Left kidney (tissue), 1 donor: ENCODE measurements around the gene ABL2. TPM values are rescaled to one million over a fixed set of nuclear protein-coding genes. Genes with fewer than 3 reads are reported as not detected.

ENCODE experiments used
- polyA plus RNA-seq: library from polyadenylated mRNA; unstranded; fragments of 120-200 nt; gene quantifications from one replicate; pipeline ENCODE4 v1.2.1, GENCODE V29; 2013; ENCODE audit not compliant: insufficient read length

Gene ABL2
- polyA plus RNA-seq, 1 donor: 13.5 TPM

Other genes starting within 250 kb of the ABL2 start
- 47.5 TPM for gene FAM20B, start 203.8 kb downstream of the ABL2 start, polyA plus RNA-seq
- gene TOR3A, start 147.6 kb downstream of the ABL2 start, polyA plus RNA-seq: 25.3 TPM
- 36.8 TPM for gene SOAT1, start 64.1 kb upstream of the ABL2 start, polyA plus RNA-seq
- gene AXDND1, start 136.3 kb upstream of the ABL2 start, polyA plus RNA-seq: 28.8 TPM